ENCODE results near the gene SLC43A3.

SLC43A3 gene

DNA sequence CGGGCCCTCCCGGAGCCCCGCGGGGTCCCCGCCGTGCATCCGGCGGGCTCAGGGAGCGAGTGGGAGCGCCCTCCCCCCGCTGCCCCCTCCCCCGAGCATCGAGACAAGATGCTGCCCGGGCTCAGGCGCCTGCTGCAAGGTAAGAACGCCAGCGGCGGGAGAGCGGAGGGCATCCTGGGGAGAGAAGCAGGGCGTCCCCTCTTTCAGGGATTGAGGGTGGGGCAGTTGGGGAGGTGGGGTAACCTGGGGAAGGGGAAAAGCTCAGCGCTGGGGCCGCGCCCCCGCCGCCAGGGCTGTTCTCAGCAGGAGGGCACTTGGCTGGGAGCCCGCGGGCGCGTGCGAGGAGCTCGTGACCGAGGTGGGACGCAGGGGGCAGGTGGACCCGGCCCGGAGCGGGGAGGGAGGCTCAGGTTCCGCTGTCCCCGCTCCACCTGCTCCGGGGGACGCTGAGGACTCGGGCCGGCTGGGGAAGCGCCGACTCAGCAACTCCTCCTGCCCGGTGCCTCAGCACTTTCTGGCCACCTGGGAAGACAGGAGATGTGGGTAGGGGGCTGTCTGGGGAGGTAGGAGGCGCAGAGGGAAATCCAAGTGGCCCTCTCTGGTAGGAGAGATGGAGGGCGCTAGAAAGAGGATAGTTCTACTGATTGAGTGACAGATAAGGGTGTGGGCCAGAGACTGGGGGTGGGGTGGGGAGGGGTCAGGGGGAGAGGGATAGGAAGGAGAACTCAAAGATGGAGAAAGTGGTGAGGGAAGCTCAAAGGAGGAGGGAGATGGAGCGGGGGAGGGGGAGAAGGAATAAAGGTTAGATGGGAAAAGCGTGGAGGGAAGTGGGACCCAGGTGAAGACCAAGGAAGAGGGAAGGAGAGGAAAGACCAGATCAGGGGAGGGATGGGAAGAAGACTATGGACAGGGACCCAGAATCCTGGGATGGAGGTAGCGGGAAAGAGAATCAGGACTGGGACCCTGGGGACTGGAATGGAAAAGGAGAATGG lies 34.1 kb upstream of the SLC43A3 start:
- Histone ChIP-seq H3K79me1 (replicated peaks; ENCODE audit: low read length, poor library complexity, severe bottlenecking) (no peaks in the 10 kb centered on the region), H2AK5ac (ENCODE audit: low read length, severe bottlenecking) (no peak overlapping the region), H3K9me3 (ENCODE audit: control insufficient read depth, low read length) (no peaks in the 10 kb centered on the region), H3K4me3 (ENCODE audit: insufficient read depth in 1 of 2, low read depth in 1 of 2, low read length in 2 of 2) (peak overlapping the region in 1 of 2 experiments; percentile 80), H2BK5ac (ENCODE audit: low read depth, low read length, poor library complexity, severe bottlenecking) (no peak overlapping the region), H3K18ac (ENCODE audit: low read depth in 1 of 2, low read length in 2 of 2) (no peak overlapping the region), H2BK120ac (ENCODE audit: low read depth, low read length) (no peak overlapping the region), H3K27me3 (ENCODE audit: control insufficient read depth in 1 of 2, insufficient read depth in 1 of 2, low read length in 2 of 2) (peaks cover 15 to 87% of the 10 kb centered on the region in 2 experiments), H3K14ac (ENCODE audit: low read length in 2 of 2) (no peak overlapping the region), H4K8ac (ENCODE audit: low read length) (peak overlapping the region; percentile 16), H4K91ac (ENCODE audit: low read length) (no peak overlapping the region), H3K4ac (ENCODE audit: low read depth in 1 of 2, low read length in 2 of 2) (no peak overlapping the region), H2BK12ac (ENCODE audit: low read length in 2 of 2) (no peak overlapping the region), H2AFZ (ENCODE audit: low read depth, low read length) (no peak overlapping the region), H3K27ac (ENCODE audit: low read length, poor library complexity, severe bottlenecking) (no peak overlapping the region), H3K9ac (ENCODE audit: low read length) (peak overlapping the region; percentile 60), H3K23ac (ENCODE audit: low read length in 2 of 2) (peak overlapping the region in 1 of 2 experiments; percentile 40), H2BK15ac (ENCODE audit: low read depth, poor library complexity, severe bottlenecking) (peak overlapping the region; percentile 19), H3K4me2 (ENCODE audit: low read length, poor library complexity, severe bottlenecking) (peak overlapping the region; percentile 57), H3K4me1 (ENCODE audit: control insufficient read depth, insufficient read depth, low read depth, low read length) (peaks cover 23% of the 10 kb centered on the region), H3K36me3 (ENCODE audit: control insufficient read depth in 1 of 2, insufficient read depth in 2 of 2, low read depth in 1 of 2, low read length in 2 of 2) (no peaks in the 10 kb centered on the region)
- DNase-seq: no peak
- 6% methylated on average over 37 of the region's 50 CpGs for WGBS

DNA sequence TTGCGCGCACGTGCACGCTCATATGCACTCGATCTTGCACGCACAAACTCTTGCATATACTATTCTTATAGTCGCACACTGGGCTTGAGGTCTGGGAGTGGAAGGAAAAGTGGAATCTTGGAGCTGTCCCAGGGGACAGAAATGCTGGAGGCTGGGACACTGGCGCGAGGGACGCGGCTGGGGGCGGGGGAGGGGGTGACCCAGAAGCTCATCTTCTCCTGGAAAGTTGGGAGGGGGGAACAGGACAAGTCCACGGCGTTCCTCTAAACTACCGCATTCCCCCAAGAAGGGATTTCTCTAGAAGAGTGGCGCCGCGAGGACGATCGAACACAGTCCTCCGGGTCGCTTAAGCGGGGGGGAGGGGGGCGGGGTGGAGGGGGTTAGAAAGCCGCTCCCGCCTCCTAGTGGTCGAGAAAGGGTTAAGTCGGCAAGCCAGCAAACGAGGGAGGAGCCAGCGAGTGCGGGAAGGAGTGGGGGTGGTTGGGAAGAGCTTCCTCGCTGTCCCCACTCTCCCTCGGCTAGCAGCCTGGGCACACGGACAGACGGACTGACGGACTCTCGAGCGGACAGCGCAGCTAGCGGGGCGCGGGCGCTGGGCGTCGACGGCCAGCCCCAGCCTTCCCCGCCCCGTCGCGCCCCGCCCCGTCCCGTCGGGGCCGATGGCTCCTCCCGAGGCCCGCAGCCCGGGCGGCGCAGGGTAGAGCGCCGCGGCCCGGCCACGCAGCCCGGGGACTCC lies 33.3 kb upstream of the SLC43A3 start, which contains the start of gene RTN4RL2:
Gene RTN4RL2, plus strand, starts transcription at position 507 of the 736 bp plus-strand sequence. CDS start 338 bp downstream, outside the sequence.
- Histone ChIP-seq H4K8ac (ENCODE audit: low read length) (peak within 1 kb of the TSS; percentile 16), H3K18ac (ENCODE audit: low read depth in 1 of 2, low read length in 2 of 2) (peak within 1 kb of the TSS in 1 of 2 experiments; percentile 48), H3K36me3 (ENCODE audit: control insufficient read depth in 1 of 2, insufficient read depth in 2 of 2, low read depth in 1 of 2, low read length in 2 of 2) (no peaks in the 10 kb centered on the region), H2BK5ac (ENCODE audit: low read depth, low read length, poor library complexity, severe bottlenecking) (no peak within 1 kb of the TSS), H2AK5ac (ENCODE audit: low read length, severe bottlenecking) (no peak within 1 kb of the TSS), H2BK120ac (ENCODE audit: low read depth, low read length) (no peak within 1 kb of the TSS), H4K91ac (ENCODE audit: low read length) (no peak within 1 kb of the TSS), H2AFZ (ENCODE audit: low read depth, low read length) (peak within 1 kb of the TSS; percentile 46), H2BK12ac (ENCODE audit: low read length in 2 of 2) (no peak within 1 kb of the TSS), H2BK15ac (ENCODE audit: low read depth, poor library complexity, severe bottlenecking) (peak within 1 kb of the TSS; percentile 76), H3K4me1 (ENCODE audit: control insufficient read depth, insufficient read depth, low read depth, low read length) (peaks cover 23% of the 10 kb centered on the region), H3K27ac (ENCODE audit: low read length, poor library complexity, severe bottlenecking) (no peak within 1 kb of the TSS), H3K9me3 (ENCODE audit: control insufficient read depth, low read length) (no peaks in the 10 kb centered on the region), H3K23ac (ENCODE audit: low read length in 2 of 2) (peak within 1 kb of the TSS in 1 of 2 experiments; percentile 90), H3K4me2 (ENCODE audit: low read length, poor library complexity, severe bottlenecking) (peak within 1 kb of the TSS; percentile 57), H3K27me3 (ENCODE audit: control insufficient read depth in 1 of 2, insufficient read depth in 1 of 2, low read length in 2 of 2) (peaks cover 15 to 89% of the 10 kb centered on the region in 2 experiments), H3K4me3 (ENCODE audit: insufficient read depth in 1 of 2, low read depth in 1 of 2, low read length in 2 of 2) (peak within 1 kb of the TSS; percentile 53 to 80), H3K79me1 (replicated peaks; ENCODE audit: low read length, poor library complexity, severe bottlenecking) (no peaks in the 10 kb centered on the region), H3K9ac (ENCODE audit: low read length) (peak within 1 kb of the TSS; percentile 77), H3K4ac (ENCODE audit: low read depth in 1 of 2, low read length in 2 of 2) (no peak within 1 kb of the TSS), H3K14ac (ENCODE audit: low read length in 2 of 2) (no peak within 1 kb of the TSS)
- 1% methylated on average over 24 of the region's 66 CpGs for WGBS
- DNase-seq: peak; percentile 52

DNA sequence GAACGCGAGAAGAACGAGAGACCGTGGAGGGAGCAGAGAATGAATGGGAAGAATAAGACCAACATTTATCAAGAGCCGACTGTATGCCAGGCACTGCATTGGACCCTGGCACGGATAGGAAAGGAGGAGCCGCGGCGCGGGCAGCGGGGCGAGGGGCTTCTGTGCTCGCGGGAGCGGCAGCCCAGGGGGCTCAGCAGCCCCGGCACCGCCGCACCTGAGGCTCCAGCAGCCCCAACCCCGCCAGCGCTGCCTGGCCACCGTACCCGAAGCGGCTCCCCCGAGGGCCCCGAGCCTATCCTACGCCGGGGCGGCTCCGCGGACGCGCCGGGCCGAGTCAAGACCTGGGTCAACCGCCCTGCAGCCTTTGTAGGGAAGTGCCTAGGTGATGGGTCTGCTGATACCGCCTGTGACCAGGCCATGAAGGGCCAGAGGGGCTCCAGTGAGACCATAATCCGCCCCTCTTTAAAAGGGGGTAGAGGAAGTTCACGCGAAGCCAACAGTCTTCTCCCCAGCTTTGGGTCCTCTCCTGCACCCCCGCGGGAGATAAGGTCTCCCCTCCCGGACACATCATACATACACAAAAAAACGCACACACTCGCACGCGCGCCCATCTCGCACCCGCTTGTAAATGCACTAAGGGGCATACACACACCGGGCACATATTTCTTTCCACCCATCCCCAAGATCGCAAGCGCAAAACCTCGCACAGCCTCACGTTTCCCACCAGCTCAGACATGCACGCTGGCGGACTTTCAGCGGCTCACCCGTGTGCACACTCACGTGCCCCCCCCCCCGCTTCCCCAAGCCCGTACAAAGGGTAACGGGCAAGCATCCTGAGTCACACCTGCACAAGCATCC lies 32.5 kb upstream of the SLC43A3 start:
- H2AFZ ChIP-seq (ENCODE audit: low read depth, low read length): no peak overlapping the region

More for the DNA sequence above, 32.5 kb upstream of the SLC43A3 start:
- H2BK5ac ChIP-seq (ENCODE audit: low read depth, low read length, poor library complexity, severe bottlenecking): no peak overlapping the region
- no peak overlapping the region for H4K91ac ChIP-seq (ENCODE audit: low read length)
- no peak overlapping the region for H3K27ac ChIP-seq (ENCODE audit: low read length, poor library complexity, severe bottlenecking)
- no peak overlapping the region for H2BK120ac ChIP-seq (ENCODE audit: low read depth, low read length)
- no peak overlapping the region for H2AK5ac ChIP-seq (ENCODE audit: low read length, severe bottlenecking)
- no peaks in the 10 kb centered on the region for H3K79me1 ChIP-seq (replicated peaks; ENCODE audit: low read length, poor library complexity, severe bottlenecking)
- peak; percentile 24 for DNase-seq
- H3K23ac ChIP-seq (ENCODE audit: low read length in 2 of 2): peak overlapping the region in 1 of 2 experiments; percentile 90
- under 1% methylated on average over 54 of the region's 62 CpGs for WGBS
- H3K18ac ChIP-seq (ENCODE audit: low read depth in 1 of 2, low read length in 2 of 2): no peak overlapping the region
- H3K14ac ChIP-seq (ENCODE audit: low read length in 2 of 2): no peak overlapping the region
- no peak overlapping the region for H2BK12ac ChIP-seq (ENCODE audit: low read length in 2 of 2)
- no peak overlapping the region for H3K4ac ChIP-seq (ENCODE audit: low read depth in 1 of 2, low read length in 2 of 2)
- no peaks in the 10 kb centered on the region for H3K36me3 ChIP-seq (ENCODE audit: control insufficient read depth in 1 of 2, insufficient read depth in 2 of 2, low read depth in 1 of 2, low read length in 2 of 2)
- peaks cover 15 to 86% of the 10 kb centered on the region in 2 experiments for H3K27me3 ChIP-seq (ENCODE audit: control insufficient read depth in 1 of 2, insufficient read depth in 1 of 2, low read length in 2 of 2)
- no peak overlapping the region for H2BK15ac ChIP-seq (ENCODE audit: low read depth, poor library complexity, severe bottlenecking)
- H3K4me1 ChIP-seq (ENCODE audit: control insufficient read depth, insufficient read depth, low read depth, low read length): peaks cover 23% of the 10 kb centered on the region
- no peaks in the 10 kb centered on the region for H3K9me3 ChIP-seq (ENCODE audit: control insufficient read depth, low read length)
- H3K4me2 ChIP-seq (ENCODE audit: low read length, poor library complexity, severe bottlenecking): peak overlapping the region; percentile 39
- H4K8ac ChIP-seq (ENCODE audit: low read length): no peak overlapping the region
- peak overlapping the region in 1 of 2 experiments; percentile 80 for H3K4me3 ChIP-seq (ENCODE audit: insufficient read depth in 1 of 2, low read depth in 1 of 2, low read length in 2 of 2)
- H3K9ac ChIP-seq (ENCODE audit: low read length): peak overlapping the region; percentile 77
